MM.1S (cell line): Measurements from ENCODE around the gene ACCSL.

Experiments
- DNase-seq: peaks from one replicate; pipeline ENCODE4 v3.0.0-alpha.2; 2015
- H2AFZ ChIP-seq: fragments of 300-600 bp; sonication (generic); 2 replicates; pipeline ENCODE4 v1.6.0; 2016; ENCODE audit warnings: antibody characterized with exemption, low read length
- H3F3A ChIP-seq: fragments of 300-600 bp; sonication (generic); 2 replicates; pipeline ENCODE4 v1.6.1; 2016; ENCODE audit warnings: mild to moderate bottlenecking, antibody characterized with exemption, low read length, moderate library complexity, mixed read lengths; ENCODE audit not compliant: insufficient read depth
- H3K27ac ChIP-seq: fragments of 300-600 bp; sonication (generic); 2 replicates; pipeline ENCODE4 v1.5.1; 2016; ENCODE audit warnings: mild to moderate bottlenecking, low read length
- H3K27me3 ChIP-seq: fragments of 300-600 bp; sonication (generic); replicated peaks from 2 replicates; pipeline ENCODE4 v1.6.0; 2016; ENCODE audit warnings: low read length; ENCODE audit not compliant: insufficient read depth
- H3K36me3 ChIP-seq: fragments of 300-600 bp; sonication (generic); replicated peaks from 2 replicates; pipeline ENCODE4 v1.6.1; 2016; ENCODE audit warnings: mild to moderate bottlenecking, low read length, mixed read lengths; ENCODE audit not compliant: insufficient read depth
- H3K4me1 ChIP-seq: fragments of 300-600 bp; sonication (generic); 2 replicates; pipeline ENCODE4 v1.6.1; 2016; ENCODE audit warnings: low read length, mixed read lengths
- H3K4me2 ChIP-seq: fragments of 300-600 bp; sonication (generic); 2 replicates; pipeline ENCODE4 v1.6.0; 2016; ENCODE audit warnings: low read depth, low read length
- H3K4me3 ChIP-seq: fragments of 300-600 bp; sonication (generic); 2 replicates; pipeline ENCODE4 v1.5.1; 2016; ENCODE audit warnings: low read length, mixed read lengths
- H3K79me2 ChIP-seq: fragments of 300-600 bp; sonication (generic); 2 replicates; pipeline ENCODE4 v1.6.1; 2016; ENCODE audit warnings: mixed run types, low read length, mixed read lengths
- H3K9ac ChIP-seq: fragments of 300-600 bp; sonication (generic); 2 replicates; pipeline ENCODE4 v1.6.1; 2016; ENCODE audit warnings: low read length, mixed read lengths
- H3K9me2 ChIP-seq: fragments of 300-600 bp; sonication (generic); replicated peaks from 2 replicates; pipeline ENCODE4 v1.6.1; 2016; ENCODE audit warnings: mild to moderate bottlenecking, low read length, mixed read lengths; ENCODE audit not compliant: insufficient read depth
- H3K9me3 ChIP-seq: fragments of 300-600 bp; sonication (generic); replicated peaks from 2 replicates; pipeline ENCODE4 v1.6.1; 2016; ENCODE audit warnings: mild to moderate bottlenecking, low read length, mixed read lengths; ENCODE audit not compliant: insufficient read depth
- H4K20me1 ChIP-seq: fragments of 300-600 bp; sonication (generic); 2 replicates; pipeline ENCODE4 v1.6.1; 2016; ENCODE audit warnings: mild to moderate bottlenecking, low read length, moderate library complexity, mixed read lengths; ENCODE audit not compliant: insufficient read depth
- EZH2 ChIP-seq: fragments of 300-600 bp; sonication (generic); optimal IDR thresholded peaks from 2 replicates; pipeline ENCODE3; 2017; ENCODE audit warnings: low read depth, mild to moderate bottlenecking, antibody characterized with exemption, low read length, mixed read lengths
- EZH2phosphoT487 ChIP-seq: fragments of 300-600 bp; sonication (generic); IDR thresholded peaks from 2 replicates; pipeline ENCODE4 v1.6.1; 2018; ENCODE audit warnings: antibody characterized with exemption, low read length
- TF ChIP-seq, protein P1 (sequence below): fragments of 300-600 bp; sonication (generic); IDR thresholded peaks from 2 replicates; pipeline ENCODE4 v1.5.1; 2016; ENCODE audit warnings: antibody characterized with exemption, low read length, mixed read lengths

Gene ACCSL

DNA sequence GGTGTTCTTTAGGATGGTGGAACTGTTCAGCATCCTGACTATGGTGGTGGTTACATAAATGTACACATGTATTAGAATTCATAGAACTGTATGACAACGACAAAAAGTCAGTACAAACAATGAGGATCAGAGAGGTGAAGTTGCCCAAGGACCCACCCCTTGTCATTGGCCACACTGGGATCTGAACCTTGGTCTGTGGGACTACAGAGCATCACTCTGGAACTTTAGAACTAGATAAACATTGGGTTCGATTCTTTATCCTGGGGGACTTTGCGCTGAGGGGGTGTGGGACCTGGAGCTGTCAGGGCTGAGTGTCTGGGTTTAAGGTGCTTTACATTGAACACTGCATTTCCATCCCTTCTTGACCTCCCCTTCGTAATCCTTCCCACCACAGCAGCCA lies 34.9 kb downstream of the ACCSL start:
- Histone ChIP-seq H3K4me2 (no peak overlapping the region), H3K36me3 (no peaks in the 10 kb centered on the region), H3K27ac (no peak overlapping the region), H3K4me1 (no peaks in the 10 kb centered on the region), H3F3A (no peaks in the 10 kb centered on the region), H3K9me3 (no peaks in the 10 kb centered on the region), H3K79me2 (no peaks in the 10 kb centered on the region), H3K27me3 (no peaks in the 10 kb centered on the region), H2AFZ (no peak overlapping the region), H3K9ac (no peak overlapping the region), H3K4me3 (no peak overlapping the region), H3K9me2 (no peaks in the 10 kb centered on the region), H4K20me1 (no peaks in the 10 kb centered on the region)
- TF ChIP-seq, protein P1, sequence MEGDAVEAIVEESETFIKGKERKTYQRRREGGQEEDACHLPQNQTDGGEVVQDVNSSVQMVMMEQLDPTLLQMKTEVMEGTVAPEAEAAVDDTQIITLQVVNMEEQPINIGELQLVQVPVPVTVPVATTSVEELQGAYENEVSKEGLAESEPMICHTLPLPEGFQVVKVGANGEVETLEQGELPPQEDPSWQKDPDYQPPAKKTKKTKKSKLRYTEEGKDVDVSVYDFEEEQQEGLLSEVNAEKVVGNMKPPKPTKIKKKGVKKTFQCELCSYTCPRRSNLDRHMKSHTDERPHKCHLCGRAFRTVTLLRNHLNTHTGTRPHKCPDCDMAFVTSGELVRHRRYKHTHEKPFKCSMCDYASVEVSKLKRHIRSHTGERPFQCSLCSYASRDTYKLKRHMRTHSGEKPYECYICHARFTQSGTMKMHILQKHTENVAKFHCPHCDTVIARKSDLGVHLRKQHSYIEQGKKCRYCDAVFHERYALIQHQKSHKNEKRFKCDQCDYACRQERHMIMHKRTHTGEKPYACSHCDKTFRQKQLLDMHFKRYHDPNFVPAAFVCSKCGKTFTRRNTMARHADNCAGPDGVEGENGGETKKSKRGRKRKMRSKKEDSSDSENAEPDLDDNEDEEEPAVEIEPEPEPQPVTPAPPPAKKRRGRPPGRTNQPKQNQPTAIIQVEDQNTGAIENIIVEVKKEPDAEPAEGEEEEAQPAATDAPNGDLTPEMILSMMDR, result no peak
- TF ChIP-seq EZH2 (no peak), EZH2phosphoT487 (no peak)
- no peak for DNase-seq

DNA sequence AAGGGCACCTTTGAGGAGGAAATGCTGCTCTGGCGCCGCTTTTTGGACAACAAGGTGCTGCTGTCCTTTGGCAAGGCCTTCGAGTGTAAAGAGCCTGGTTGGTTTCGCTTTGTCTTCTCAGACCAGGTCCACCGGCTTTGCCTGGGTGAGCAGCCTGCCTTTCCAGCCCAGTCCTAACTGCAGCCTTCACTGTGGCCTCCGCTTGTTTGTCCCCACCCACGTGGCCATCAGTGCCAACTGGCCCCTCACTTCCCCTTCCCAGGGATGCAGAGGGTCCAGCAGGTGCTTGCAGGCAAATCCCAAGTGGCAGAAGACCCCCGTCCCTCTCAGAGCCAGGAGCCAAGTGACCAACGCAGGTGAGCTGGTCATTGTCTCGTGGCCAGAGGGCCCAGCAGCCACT lies 35.7 kb downstream of the ACCSL start:
- DNase-seq, result no peak
- H2AFZ ChIP-seq, result no peak overlapping the region
- TF ChIP-seq, protein P1, result no peak
- no peak for TF ChIP-seq EZH2
- TF ChIP-seq EZH2phosphoT487, result no peak

DNA sequence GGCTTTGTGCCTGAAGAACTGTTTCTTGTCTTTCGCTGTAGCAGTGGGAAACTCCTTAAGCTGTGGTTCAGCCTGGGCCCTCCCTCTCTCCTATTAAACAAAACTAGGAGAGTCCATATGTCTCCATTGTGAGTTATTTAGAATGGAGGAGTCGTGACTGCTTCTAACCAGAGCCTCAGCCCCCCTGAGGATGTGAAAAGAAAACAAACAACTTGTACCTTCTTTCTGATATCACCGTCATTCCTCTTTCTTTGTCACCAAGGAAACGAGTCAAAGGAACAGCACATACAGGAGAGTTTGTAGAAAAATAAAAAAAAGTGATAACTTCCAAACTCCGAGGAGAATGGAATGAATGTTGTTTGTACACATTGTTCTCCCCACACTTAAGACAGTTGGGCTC lies 36.1 kb downstream of the ACCSL start:
- no peaks in the 10 kb centered on the region for H3K4me1 ChIP-seq
- no peak for DNase-seq
- H2AFZ ChIP-seq, result no peak overlapping the region
- H3F3A ChIP-seq, result no peaks in the 10 kb centered on the region
- no peaks in the 10 kb centered on the region for H3K9me3 ChIP-seq
- H3K27me3 ChIP-seq, result no peaks in the 10 kb centered on the region
- H3K79me2 ChIP-seq, result no peaks in the 10 kb centered on the region
- H3K27ac ChIP-seq, result no peak overlapping the region
- no peak overlapping the region for H3K4me2 ChIP-seq
- no peak overlapping the region for H3K4me3 ChIP-seq
- H3K36me3 ChIP-seq, result no peaks in the 10 kb centered on the region
- H3K9me2 ChIP-seq, result no peaks in the 10 kb centered on the region
- TF ChIP-seq EZH2phosphoT487, result no peak
- no peak for TF ChIP-seq EZH2
- TF ChIP-seq, protein P1, result no peak
- no peaks in the 10 kb centered on the region for H4K20me1 ChIP-seq
- H3K9ac ChIP-seq, result no peak overlapping the region

More for the DNA sequence above, 35.7 kb downstream of the ACCSL start:
- Histone ChIP-seq H3F3A (no peaks in the 10 kb centered on the region), H3K27ac (no peak overlapping the region), H3K9me2 (no peaks in the 10 kb centered on the region), H3K36me3 (no peaks in the 10 kb centered on the region), H4K20me1 (no peaks in the 10 kb centered on the region), H3K4me1 (no peaks in the 10 kb centered on the region), H3K27me3 (no peaks in the 10 kb centered on the region), H3K9me3 (no peaks in the 10 kb centered on the region), H3K79me2 (no peaks in the 10 kb centered on the region), H3K9ac (no peak overlapping the region), H3K4me2 (no peak overlapping the region), H3K4me3 (no peak overlapping the region)
